HCT116 (cell line): Measurements from ENCODE around the gene BAIAP2L2. TPM values are rescaled to one million over a fixed set of nuclear protein-coding genes. Genes with fewer than 3 reads are reported as not detected.

Experiments used
- ATAC-seq: fragments of 200-7000 bp; cut with Tn5 transposase; 2 replicates; pipeline ENCODE4 v1.9.1; 2020; ENCODE audit warnings: mild to moderate bottlenecking, moderate library complexity
- BruUV-seq: library from RNA; stranded (reverse); fragments of 400-500 nt; replicated peaks from 2 replicates; lab custom pipeline; 2021; lab: Mats Ljungman, UMichigan
- CTCF ChIA-PET: fragments of 300-600 bp; sonication (Branson Sonifier 250); formaldehyde crosslinking; loops from one replicate; lab custom pipeline; 2021; ENCODE audit warnings: antibody characterized with exemption; lab: Charles Lee
- POLR2A ChIA-PET: fragments of 300-600, 350-600 bp; sonication (Branson Sonifier 250); formaldehyde crosslinking; loops from one replicate; lab custom pipeline; 2021; ENCODE audit warnings: antibody characterized with exemption; lab: Charles Lee
- RAD21 ChIA-PET, 2 experiments: fragments of 300-600 bp; sonication (Branson Sonifier 250); formaldehyde crosslinking; loops; one replicate each; lab custom pipeline; 2023; ENCODE audit warnings: low total read pairs in 2 of 2; ENCODE audit not compliant: uncharacterized antibody in 2 of 2, unreplicated experiment in 2 of 2, low non-redundant PET in 1 of 2; lab: Charles Lee
- DNase-seq: peaks from one replicate; pipeline ENCODE4 v3.0.0-alpha.2; 2010; ENCODE audit warnings: low read depth, low spot score
- H2AFZ ChIP-seq: fragments of 200-600 bp; shearing (Covaris generic), sonication (generic); 2 replicates; pipeline ENCODE4 v1.6.1; 2017; ENCODE audit warnings: low read depth, mixed run types, mixed read lengths, antibody characterized with exemption, low read length; ENCODE audit not compliant: poor library complexity, severe bottlenecking
- H3K27ac ChIP-seq: 2 replicates; pipeline ENCODE4 v1.5.1; 2012; ENCODE audit warnings: low read depth, low read length
- H3K27me3 ChIP-seq: fragments of 200-600 bp; sonication (generic); 2 replicates; pipeline ENCODE4 v1.6.1; 2016; ENCODE audit warnings: mixed run types, low read length, mixed read lengths; ENCODE audit not compliant: insufficient read depth
- H3K36me3 ChIP-seq, 2 experiments: fragments of 200-500 bp in 1 of 2; fragments of 200-600 bp in 1 of 2; sonication (Bioruptor generic) in 1 of 2; sonication (generic) in 1 of 2; 2 replicates each; pipeline versions ENCODE4 v1.5.1 to v1.6.1; 2014 to 2016; ENCODE audit warnings: low read length in 2 of 2, inconsistent platforms in 1 of 2, mixed read lengths in 1 of 2, mixed run types in 1 of 2; ENCODE audit not compliant: insufficient read depth in 2 of 2, control insufficient read depth in 1 of 2
- H3K4me1 ChIP-seq, 2 experiments: fragments of 200-600 bp in 1 of 2; sonication (generic) in 1 of 2; 2 replicates each; pipeline versions ENCODE4 v1.5.1 to v1.6.1; 2012 to 2017; ENCODE audit warnings: low read length in 2 of 2, inconsistent platforms in 1 of 2, mild to moderate bottlenecking in 1 of 2, mixed read lengths in 1 of 2, mixed run types in 1 of 2, moderate library complexity in 1 of 2; ENCODE audit not compliant: insufficient read depth in 2 of 2, control insufficient read depth in 1 of 2
- H3K4me2 ChIP-seq: fragments of 200-600 bp; sonication (generic); 2 replicates; pipeline ENCODE4 v1.6.1; 2017; ENCODE audit warnings: mixed run types, low read length, mixed read lengths
- H3K4me3 ChIP-seq, 2 experiments: fragments of 200-600 bp in 1 of 2; sonication (generic) in 1 of 2; replicated peaks in 1 of 2; 2 replicates each; pipeline ENCODE4 v1.5.1; 2011 to 2016; ENCODE audit warnings: low read length in 2 of 2, control low read depth in 1 of 2, low read depth in 1 of 2, mild to moderate bottlenecking in 1 of 2, mixed read lengths in 1 of 2, mixed run types in 1 of 2
- H3K79me2 ChIP-seq: fragments of 200-600 bp; sonication (generic); 2 replicates; pipeline ENCODE4 v1.6.1; 2017; ENCODE audit warnings: mild to moderate bottlenecking, mixed run types, low read length, moderate library complexity, mixed read lengths; ENCODE audit not compliant: insufficient read depth
- H3K9ac ChIP-seq: fragments of 200-600 bp; sonication (generic); 2 replicates; pipeline ENCODE4 v1.6.1; 2016; ENCODE audit warnings: low read length, mixed read lengths
- H3K9me2 ChIP-seq: fragments of 200-600 bp; sonication (generic), shearing (Covaris generic); 2 replicates; pipeline ENCODE4 v1.6.1; 2017; ENCODE audit warnings: mixed run types, mild to moderate bottlenecking, moderate library complexity; ENCODE audit not compliant: insufficient read depth
- H3K9me3 ChIP-seq, 2 experiments: fragments of 200-500 bp in 1 of 2; fragments of 200-600 bp in 1 of 2; sonication (Bioruptor generic) in 1 of 2; sonication (generic) in 1 of 2; 2 replicates each; pipeline ENCODE4 v1.6.1; 2014 to 2017; ENCODE audit warnings: low read length in 2 of 2, mixed read lengths in 2 of 2, inconsistent platforms in 1 of 2, low read depth in 1 of 2, mild to moderate bottlenecking in 1 of 2, mixed run types in 1 of 2, moderate library complexity in 1 of 2; ENCODE audit not compliant: control insufficient read depth in 1 of 2, insufficient read depth in 1 of 2
- H4K20me1 ChIP-seq: fragments of 200-600 bp; sonication (generic), shearing (Covaris generic); 2 replicates; pipeline ENCODE4 v1.6.1; 2017; ENCODE audit warnings: mixed run types, mild to moderate bottlenecking, moderate library complexity; ENCODE audit not compliant: insufficient read depth
- CBX3 ChIP-seq: IDR thresholded peaks from 2 replicates; pipeline ENCODE4 v1.6.1; 2012; ENCODE audit warnings: low read depth
- CTCF ChIP-seq, 3 experiments: fragments of 200-600 bp in 1 of 3; sonication (generic) in 1 of 3; IDR thresholded peaks in 2 of 3; conservative IDR thresholded peaks in 1 of 3; 2 replicates each; pipeline ENCODE4 v1.5.1; 2012 to 2017; ENCODE audit warnings: low read depth in 2 of 3, low read length in 2 of 3, antibody characterized with exemption in 1 of 3, borderline replicate concordance in 1 of 3, control low read depth in 1 of 3, mild to moderate bottlenecking in 1 of 3, mixed read lengths in 1 of 3, mixed run types in 1 of 3, moderate library complexity in 1 of 3; ENCODE audit not compliant: insufficient read depth in 1 of 3
- EZH2 ChIP-seq: fragments of 200-600 bp; sonication (generic); IDR thresholded peaks from 2 replicates; pipeline ENCODE4 v1.6.1; 2017; ENCODE audit warnings: antibody characterized with exemption, mixed run types
- EZH2phosphoT487 ChIP-seq: fragments of 200-600 bp; IDR thresholded peaks from 2 replicates; pipeline ENCODE4 v1.6.1; 2018; ENCODE audit warnings: antibody characterized with exemption, borderline replicate concordance
- JUND ChIP-seq: IDR thresholded peaks from 2 replicates; pipeline ENCODE4 v1.6.1; 2012
- MAX ChIP-seq: IDR thresholded peaks from 2 replicates; pipeline ENCODE4 v1.6.1; 2012
- POLR2AphosphoS5 ChIP-seq: IDR thresholded peaks from 2 replicates; pipeline ENCODE4 v1.6.1; 2011; ENCODE audit warnings: mild to moderate bottlenecking, low read depth, low read length, moderate library complexity
- RAD21 ChIP-seq: IDR thresholded peaks from 2 replicates; pipeline ENCODE4 v1.6.1; 2012; ENCODE audit warnings: low read depth, mild to moderate bottlenecking
- REST ChIP-seq: IDR thresholded peaks from 2 replicates; pipeline ENCODE4 v1.6.1; 2012; ENCODE audit warnings: low read depth
- SP1 ChIP-seq: IDR thresholded peaks from 2 replicates; pipeline ENCODE4 v1.6.1; 2012; ENCODE audit warnings: low read depth
- ZFX ChIP-seq: fragments of 450-650 bp; IDR thresholded peaks from 2 replicates; pipeline ENCODE4 v1.6.1; 2017
- ZNF274 ChIP-seq: fragments of 200-500 bp; sonication (Bioruptor generic); IDR thresholded peaks from 2 replicates; pipeline ENCODE4 v1.6.1; 2014; ENCODE audit warnings: mild to moderate bottlenecking, low read depth, low read length, inconsistent platforms
- intact Hi-C: fragments of 100-400 bp; cut with micrococcal nuclease; formaldehyde crosslinking; loops from 2 replicates; pipeline ENCODE4 v1.10.0; 2022
- total RNA-seq: library from RNA; stranded (reverse); gene quantifications from one replicate; pipeline ENCODE4 v1.2.1, GENCODE V29; 2021; ENCODE audit not compliant: unreplicated experiment

BAIAP2L2 gene
- total RNA-seq, 1 experiment from 2014 or later = 1.0 TPM

GRCh38 chr22:38151126-38151500, 40.6 kb upstream of the BAIAP2L2 start:
- intact Hi-C loops = no loop called here
- POLR2A ChIA-PET = no interaction called here
- Histone ChIP-seq H3K27ac (no peak overlapping the region), H3K4me2 (no peak overlapping the region), H3K9me3 (no peaks in the 10 kb centered on the region), H3K27me3 (no peaks in the 10 kb centered on the region), H3K4me1 (peaks cover 21 to 23% of the 10 kb centered on the region in 2 experiments), H3K9me2 (no peaks in the 10 kb centered on the region), H4K20me1 (no peaks in the 10 kb centered on the region), H3K4me3 (no peak overlapping the region), H2AFZ (no peak overlapping the region), H3K36me3 (no peaks in the 10 kb centered on the region), H3K79me2 (no peaks in the 10 kb centered on the region), H3K9ac (no peak overlapping the region)
- CTCF ChIA-PET = no interaction called here
- no peak for ATAC-seq
- DNase-seq = no peak
- no TSS peak for BruUV-seq
- no peak for TF ChIP-seq JUND
- TF ChIP-seq MAX = no peak
- no peak for TF ChIP-seq ZFX
- TF ChIP-seq RAD21 = no peak
- no peak for TF ChIP-seq EZH2phosphoT487
- TF ChIP-seq CBX3 = no peak
- no peak for TF ChIP-seq CTCF (IDR thresholded peaks at IDR 0.05 in 2 of 3, conservative IDR thresholded peaks at IDR 0.05 in 1 of 3; ENCODE audit: borderline replicate concordance in 1 of 3, insufficient read depth in 1 of 3, low read depth in 2 of 3, low read length in 2 of 3)
- no peak for TF ChIP-seq POLR2AphosphoS5
- TF ChIP-seq EZH2 = no peak
- TF ChIP-seq REST = no peak
- TF ChIP-seq ZNF274 = no peak
- no peak for TF ChIP-seq SP1
- RAD21 ChIA-PET = no interaction called here
